HG03196 (cell line): Measurements from ENCODE around the gene LRRC36.
"Not testable (repeated sequence)": the region's sequence is repeated elsewhere in the genome, so short reads cannot be mapped to it uniquely, and the experiment has no call there.

ENCODE experiments used
- ATAC-seq: cut with Tn5 transposase; IDR thresholded peaks from one replicate; pipeline ENCODE4 v1.9.1; 2021; ENCODE audit not compliant: unreplicated experiment

The LRRC36 gene

DNA sequence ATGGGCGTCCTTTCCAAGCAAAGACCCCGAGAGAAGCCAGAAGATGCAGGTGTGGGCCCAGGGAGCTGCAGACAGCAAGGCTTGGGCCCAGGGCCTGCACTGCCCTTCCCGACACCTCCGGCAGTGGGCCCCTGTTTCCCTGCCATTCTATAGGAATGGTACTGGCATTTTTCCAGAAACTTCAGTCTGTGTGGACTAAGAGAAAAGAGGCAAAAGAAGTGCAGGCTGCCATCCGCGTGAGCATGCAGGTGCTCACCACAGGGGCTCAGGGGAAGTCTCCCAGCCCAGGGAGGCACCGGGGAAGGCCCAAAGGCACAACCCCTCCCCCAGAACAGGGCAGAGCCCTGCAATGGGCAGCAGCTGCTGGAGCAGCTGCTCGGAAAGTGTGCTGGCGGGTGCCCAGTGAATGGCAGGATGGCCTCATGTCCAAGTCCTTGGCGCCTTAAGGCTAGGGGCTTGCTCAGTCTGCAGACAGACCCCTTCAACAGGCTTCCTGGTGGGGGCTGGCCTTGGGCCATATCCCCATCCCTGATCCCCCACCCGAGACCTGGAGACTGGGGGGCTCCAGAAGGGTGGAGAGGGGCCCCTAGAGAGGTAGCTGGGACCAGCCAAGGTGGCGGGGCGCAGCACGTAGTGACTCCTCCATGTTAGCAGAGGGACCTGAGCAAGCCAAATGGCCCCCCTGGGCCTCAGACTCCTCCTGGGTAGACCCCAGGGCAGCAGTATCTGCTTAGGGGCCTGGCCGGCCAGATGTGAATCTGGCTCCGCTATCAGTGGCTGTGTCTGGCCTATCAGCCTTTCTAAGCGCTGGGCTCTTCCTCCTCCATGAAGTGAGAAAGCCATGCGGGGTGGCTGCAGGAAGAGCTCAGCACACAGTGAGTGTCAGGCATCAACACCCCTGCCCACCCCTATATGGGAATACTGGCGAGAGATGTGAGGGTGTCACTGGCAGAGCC is 73.4 kb downstream of the LRRC36 start:
- no peak for ATAC-seq

DNA sequence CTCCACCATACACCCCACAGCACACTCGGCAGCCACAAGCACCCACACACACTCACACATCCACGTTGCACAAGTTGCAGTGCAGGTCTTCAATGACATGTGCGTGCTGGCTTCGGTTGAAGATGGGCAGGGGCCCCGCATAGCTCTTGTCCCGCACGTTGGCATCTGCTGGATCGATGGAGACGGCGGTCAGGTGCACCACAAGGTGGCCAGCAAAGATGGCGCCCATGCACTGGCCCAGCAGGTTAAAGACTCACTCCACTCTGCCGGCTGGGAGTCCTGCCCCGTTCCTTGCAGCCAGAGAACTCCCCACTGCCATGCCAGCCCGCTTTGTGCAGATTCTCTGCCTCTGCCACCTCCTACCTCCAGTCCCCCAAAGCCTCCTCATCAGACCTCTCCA is 74.3 kb downstream of the LRRC36 start:
- ATAC-seq, result no peak

DNA sequence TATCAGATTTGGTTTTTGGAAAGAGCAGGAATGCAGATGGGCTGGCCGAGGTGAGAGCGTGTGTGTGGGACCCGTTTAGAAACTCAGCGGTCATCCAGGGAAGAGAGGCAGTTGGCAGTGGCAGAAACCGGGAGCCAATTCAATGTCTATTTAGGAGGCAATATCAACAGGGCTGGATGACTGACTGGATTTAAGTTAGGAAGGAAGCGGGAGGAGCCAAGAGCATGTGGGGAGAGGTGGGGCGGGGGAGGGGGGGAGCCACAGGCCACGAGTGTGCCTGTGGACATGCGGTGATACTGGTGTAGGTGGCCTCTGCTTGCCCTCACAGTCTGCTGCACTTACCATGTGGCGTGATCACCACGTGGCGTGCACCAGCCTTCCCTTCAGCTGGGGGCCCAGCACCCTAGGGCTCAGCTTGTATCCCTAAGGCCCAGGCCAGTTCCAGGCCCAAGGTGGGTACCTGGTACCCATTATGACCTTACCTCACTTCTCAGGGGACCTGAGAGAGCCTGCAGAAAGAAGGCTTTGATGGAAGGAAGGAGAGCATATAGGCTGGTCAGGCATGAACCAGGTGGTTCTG is 77.5 kb downstream of the LRRC36 start:
- ATAC-seq, result no peak

DNA sequence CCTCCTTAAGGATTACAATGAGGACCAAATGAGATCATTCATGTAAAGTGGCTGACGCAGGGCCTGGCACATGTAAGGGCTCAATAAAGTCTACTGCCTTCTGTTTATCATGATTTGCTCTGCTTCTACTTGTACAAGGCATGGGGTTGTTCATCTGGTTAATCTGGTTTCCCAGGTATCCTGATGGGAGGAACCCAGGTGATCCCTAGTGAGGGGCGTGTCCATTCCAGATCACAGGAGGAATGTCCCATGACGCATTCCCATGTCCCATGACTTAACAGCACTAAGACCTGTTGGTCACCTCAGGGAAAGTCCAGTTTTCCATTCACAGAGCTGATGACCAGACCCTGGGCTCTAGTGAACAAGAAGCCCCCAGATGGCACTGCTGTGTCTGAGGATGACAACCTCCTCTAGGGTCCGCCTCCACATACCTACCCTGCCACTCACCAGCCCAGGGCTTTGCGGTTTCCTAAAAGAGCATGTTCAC is 78.2 kb downstream of the LRRC36 start:
- ATAC-seq, result no peak

DNA sequence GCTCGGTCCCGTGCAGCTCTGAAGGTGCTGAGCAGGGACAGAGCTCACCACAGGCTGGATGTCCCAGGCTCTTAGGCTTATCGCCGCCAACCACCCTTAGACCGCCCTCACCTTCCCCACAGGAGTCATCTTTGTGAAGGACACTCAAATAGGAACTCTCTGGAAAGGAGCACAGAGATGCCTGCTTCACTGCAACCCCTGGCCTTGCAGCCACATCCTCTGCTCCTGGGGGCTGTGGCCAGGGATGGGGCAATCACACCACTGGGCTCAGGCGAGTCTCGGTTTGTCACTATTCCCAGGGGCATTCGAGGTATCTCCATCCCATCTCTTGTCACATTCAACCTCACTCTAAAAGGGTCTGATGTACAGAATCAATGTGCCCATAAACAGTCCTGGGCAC is 78.7 kb downstream of the LRRC36 start:
- no peak for ATAC-seq

DNA sequence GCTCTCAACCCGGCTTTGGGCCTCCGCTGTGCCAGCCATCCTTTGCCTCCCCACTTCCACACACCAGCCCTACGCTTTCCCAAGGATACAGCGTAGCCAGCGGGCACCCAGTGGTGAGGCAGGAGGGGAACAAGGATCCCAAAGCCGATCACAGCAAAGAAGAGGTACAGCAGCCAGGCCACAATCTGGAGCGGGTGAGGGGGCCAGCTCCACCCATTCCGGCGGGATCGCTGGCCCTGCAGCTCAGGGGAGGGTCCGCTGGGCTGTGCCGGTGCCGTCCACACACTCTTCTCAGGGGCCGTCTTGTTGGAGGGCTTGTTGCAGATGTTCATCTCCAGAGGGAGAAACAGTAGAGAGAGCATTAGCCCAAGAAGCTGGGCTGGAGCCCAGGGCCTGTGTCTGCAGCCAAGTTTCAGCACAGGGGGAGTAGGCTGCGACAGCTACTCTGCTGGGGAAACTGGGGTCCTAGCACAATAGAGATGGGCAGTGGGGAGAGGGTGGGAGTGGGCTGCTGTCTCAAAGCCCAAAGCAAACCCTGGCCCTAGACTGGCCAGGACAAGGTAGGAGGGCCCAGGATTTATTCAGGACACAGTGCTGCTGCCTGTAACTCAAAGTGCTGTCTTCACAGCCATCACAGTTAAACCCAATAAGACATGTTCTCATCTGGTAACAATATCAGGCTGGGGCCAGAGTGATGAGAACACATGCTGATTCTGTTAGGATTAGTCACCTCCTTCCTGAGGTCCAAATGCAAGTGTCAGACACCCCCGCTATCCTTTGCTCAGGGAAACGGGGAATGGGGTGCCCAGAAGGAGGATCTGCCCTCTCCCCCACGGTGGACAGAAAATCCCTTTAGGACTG is 79.7 kb downstream of the LRRC36 start:
- ATAC-seq, result no peak

DNA sequence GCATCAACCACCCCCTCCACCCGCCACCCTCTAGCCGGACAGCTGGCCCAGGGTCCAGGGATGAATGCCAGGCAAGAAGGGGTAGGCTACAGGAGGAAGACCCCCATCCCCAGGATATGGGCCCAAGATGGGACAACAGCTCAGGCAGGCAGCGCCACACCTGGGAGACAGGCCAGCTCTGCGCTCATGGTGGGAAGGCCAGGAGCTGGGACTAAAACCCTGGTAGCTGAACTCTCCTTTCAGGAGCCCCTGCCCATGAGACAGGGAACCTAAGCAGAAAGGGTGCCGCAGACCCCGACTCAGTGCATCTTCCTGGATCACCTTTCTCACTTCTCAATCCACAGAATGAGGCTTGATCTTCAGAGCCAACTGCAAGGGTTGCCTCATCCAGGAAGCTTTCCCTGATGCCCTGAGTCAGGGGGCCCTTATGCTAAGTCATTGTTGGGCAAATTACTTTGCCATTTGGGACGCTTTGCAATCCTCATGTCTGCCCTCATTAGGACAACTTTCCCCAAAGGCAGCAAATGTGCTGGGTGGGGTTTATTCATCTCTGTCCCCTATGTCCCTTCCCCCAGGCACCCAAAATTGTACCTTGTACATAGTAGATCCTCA is 80.7 kb downstream of the LRRC36 start:
- ATAC-seq, result no peak

DNA sequence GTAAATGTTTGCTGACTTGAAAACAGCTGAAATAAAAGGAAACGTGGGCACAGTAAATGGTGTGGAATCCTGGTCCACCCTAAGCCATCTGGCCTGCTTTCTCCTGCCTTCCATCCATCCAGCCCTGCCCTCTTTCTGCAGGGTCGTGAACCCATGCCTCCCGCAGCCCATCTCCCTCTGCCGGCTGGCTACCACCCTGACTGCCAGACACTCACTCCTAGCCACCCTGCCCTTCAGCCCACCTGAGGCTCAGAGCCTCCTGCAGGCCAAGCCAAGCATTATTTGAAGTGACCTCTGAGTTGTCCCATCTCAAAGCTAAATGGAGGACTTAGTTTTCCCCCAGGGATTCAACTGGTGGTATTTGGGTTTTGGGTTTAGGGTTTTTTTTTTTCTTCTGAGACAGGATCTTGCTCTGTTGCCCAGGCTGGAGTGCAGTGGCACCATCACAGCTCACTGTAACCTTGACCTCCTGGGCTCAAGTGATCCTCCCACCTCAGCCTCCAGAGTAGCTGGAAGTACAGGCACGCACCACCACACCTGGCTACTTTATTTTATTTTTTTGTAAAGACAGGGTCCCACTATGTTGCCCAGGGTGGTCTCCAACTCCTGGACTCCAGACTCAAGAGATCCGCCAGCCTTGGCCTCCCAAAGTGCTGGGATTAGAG is 81.3 kb downstream of the LRRC36 start:
- ATAC-seq, result no peak

DNA sequence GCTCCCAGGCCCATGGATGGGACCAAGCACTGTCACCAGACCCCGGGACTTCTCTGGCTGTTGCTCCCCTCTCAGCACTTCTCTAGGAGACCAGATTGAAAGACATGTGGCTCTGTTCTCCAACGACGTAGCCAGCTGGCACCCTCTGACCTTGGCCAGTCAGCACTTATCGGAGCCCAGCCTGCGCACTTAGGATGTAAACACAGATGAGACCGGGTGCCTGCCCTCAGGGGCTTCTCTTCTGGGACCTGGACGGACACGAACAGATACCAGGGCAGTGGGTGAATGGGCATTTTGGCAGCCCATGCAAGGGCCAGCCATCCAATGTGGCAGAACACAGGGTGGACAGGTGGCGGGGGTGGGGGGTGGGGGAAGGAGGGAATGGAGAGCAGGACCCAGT is 83.0 kb downstream of the LRRC36 start:
- ATAC-seq, result no peak

DNA sequence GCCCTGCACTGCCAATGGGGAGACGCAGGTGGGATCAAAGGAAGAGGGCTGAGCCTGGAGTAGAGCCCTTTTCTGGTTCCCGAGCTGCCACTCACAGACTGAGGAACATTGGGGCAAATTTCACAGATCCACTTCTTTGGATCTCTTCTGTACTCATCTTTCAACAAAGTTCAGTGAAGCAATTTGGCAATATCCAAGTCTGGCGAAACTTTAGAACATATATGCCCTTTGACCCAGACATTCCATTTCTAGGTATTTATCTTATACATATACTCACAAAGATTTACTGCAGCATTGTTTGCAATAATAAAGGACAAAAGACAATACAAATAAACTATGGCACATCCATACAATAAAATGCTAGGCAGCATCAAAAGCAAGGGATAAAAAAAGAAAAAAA is 84.7 kb downstream of the LRRC36 start:
- no peak for ATAC-seq

DNA sequence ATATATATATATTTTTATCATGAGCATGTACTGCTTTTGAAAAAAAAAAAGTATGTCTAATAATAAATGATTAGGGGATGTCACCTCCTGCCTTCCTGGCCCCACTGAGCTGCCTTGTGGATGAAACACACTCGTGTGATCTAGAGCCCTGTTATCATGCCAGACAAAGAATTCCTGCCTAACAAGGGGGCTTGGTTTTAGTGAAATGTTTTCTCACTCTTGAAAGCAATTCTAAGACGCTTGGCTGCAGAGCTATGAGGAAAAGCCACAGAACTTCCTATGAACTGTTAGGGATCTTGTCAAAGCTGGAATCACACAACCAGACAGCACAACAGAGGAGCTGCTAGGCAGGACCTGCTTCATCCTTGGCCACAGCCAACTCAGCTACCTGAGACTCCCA is 85.7 kb downstream of the LRRC36 start:
- ATAC-seq, result no peak

DNA sequence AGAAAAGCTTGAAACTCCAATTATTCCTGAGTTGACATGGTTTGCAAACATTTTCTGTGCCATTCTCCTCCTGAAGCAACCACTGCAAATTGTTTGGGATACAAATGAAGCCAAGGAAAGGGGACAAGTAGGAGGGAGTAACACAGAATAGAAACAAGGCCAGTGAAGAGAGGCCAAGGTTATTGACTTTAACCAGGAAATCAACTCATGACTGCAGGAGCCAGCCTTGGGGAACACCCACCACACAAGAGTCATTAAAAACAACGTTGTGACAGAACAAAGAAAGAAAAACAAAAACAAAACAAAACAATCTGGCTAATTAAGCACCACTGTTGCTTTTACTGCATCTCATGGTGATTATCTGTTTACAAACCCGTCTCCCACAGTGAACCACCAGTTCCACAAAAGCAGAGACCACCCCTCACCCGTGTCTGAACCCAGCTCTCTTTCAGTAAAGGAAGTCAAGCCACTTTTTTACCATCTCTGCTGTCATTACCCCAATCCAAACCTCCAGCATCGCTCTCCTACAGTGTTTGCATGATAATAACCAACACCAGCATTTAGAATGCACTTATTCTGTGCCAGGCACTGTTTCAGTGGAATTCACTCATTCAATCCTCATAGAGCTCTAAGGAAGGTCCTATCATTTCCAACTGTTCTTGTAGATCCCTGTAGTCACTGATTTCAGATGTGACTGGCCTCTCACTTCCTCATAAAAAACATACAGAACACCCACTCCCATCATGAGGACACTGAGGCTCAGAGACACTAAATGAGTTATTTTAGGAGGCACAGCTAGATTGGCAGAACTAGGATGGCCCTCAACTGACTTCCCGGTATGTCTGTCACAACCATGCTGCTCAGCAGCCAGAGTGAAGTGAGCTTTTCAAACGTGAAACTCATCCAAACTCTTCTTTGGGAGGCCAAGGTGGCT is 87.6 kb downstream of the LRRC36 start:
- ATAC-seq, result no peak

DNA sequence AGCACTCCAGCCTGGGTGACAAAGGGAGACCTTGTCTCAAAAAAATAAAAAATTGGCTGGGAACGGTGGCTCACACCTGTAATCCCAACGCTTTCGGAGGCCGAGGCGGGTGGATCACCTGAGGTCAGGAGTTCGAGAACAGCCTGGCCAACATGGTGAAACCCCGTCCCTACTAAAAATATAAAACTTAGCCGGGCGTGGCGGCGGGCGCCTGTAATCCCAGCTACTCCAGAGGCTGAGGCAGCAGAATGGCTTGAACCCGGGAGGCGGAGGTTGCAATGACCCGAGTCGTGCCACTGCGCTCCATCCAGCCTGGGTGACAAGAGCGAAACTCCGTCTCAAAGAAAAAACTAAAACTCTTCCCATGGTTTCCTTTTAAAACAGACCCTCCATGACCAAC is 88.8 kb downstream of the LRRC36 start:
- not testable (repeated sequence) for ATAC-seq

DNA sequence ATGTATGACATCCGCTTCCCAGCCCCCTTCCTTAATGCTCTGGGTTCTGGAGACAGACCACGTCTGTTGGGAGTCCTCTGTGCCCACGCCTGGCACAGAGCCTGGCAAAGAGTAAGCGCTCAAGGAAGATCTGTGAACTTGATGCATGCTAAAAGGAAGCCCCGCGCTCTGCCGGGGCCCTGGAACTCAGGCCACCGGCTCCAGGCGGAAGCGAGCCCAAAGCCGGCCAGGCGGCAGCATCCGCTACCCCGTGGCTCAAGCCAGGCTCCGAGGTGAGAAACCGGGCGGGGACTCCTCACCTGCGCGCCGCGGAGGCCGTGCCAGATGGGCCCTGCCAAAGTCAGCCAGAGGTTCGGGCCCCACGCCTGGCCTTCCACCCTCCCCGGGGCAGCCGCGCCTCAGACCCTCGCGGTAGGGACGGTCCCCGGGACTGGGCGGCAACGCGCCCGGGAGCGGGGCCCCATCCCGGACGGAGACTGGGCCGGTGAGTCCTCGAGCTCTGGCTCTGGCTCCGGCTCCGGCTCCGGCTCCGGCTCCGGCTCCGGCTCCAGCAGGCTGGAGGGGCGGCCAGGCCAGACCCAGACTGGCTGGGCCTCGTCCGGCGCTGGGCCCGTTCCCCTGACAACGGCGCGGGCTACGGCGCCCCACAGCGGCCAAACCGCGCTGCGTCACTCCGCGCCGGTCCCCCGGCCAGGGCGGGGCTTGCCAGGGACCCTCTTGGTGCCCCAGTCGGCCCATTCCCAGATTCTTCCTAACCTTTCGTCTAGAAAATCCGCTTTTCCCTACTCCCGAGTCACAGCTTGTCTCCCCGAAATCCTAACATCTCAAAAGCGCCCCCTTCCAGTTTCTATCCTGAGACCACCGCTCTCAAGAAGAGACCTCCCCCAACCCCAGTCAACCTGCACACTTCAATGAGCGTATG is 89.5 kb downstream of the LRRC36 start, which contains the start of gene ZDHHC1:
ZDHHC1 (minus strand) TSS at position 606 of the 922 bp plus-strand sequence. CDS start 8,702 bp downstream, outside the sequence.
- peak; percentile 69 for ATAC-seq

DNA sequence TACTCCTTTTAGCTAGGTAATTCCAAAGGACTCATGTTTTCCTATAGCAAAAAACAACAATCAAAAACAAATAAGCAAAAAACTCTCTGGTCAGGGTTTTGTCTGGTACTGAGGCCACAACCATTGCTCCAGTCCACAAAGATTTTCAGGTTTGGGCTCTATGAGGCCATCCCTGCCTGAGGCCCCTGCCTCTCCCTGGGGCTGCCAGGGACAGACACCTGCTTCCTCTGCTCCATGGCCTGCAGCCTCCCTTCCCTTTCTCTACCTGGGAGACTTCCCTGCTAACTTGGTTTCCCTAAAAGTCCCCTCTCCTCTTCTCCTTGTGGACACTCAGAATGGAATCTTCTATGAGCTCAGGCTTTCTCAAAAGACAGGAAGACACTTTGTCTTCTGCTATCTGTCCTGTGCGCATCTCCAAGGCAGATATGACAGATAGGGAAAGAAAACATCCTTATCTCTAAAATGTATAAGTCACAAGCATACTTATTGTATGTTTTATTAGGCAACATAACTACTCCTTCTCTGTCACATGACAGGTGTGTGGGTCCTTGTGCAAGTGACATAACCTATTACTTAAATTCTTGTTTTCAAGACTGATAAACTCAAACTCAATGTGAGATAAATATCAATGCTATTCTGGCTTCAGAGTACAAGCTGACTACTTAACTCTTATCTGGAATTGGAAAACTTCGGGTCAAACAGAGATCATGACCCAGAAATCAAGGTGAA is 90.9 kb downstream of the LRRC36 start:
- ATAC-seq, result no peak

DNA sequence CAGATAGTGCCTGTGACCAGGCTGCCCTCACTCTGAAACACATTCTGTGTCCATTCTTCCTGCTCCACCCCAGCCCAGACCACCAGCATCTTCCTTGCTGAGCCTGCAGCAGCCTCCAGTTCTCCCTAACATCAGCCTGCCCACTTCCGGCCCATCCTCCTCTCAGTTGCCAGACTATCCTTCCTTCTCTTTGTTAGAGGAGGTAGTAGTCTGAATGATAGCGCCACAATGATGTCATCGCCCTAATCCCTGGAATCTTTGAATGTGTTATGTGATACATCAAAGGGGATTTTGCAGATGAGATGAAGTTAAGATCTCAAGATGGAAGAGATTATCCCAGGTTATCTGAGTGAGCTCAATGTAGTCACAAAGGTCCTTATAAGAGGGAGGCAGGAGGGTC is 92.9 kb downstream of the LRRC36 start:
- no peak for ATAC-seq

DNA sequence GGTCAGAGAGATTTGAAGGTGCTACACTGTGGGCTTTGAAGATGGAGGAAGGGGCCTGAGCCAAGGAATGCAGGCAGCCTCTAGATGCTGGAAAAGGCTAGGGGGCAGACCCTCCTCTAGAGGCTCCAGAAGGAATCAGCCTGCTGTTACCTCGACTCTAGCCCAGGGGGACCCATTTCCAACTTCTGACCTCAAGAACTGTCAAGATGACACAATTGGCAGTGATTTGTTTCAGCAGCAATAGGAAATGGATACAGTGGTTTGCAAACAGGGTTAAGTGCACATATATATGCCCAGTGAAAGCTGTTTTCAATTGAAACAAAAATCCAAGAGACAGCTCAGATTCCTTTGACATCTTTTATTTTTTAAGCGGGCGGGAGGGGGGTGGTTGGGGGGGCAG is 93.3 kb downstream of the LRRC36 start:
- ATAC-seq, result no peak

DNA sequence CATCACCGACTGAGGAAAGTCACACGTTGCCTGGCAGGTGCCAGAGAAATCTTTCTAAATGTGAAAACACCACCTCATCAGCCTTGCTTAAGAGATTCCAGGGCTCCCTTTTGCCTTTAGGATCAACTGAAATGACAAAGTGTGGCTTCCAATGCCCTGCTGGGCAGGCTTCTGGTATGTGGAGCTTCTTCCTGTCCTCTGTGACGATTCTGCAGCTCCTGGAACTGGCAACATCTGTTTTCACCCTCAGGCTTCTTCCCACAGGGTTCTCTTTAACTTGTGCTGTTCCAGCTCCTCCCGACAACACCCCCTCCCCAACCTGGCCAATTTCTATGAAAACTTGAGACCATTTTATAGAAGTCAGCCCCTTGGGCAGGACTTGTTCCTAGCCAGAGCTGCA is 94.4 kb downstream of the LRRC36 start:
- no peak for ATAC-seq
